ENCODE data around the gene SUCO.

DNA sequence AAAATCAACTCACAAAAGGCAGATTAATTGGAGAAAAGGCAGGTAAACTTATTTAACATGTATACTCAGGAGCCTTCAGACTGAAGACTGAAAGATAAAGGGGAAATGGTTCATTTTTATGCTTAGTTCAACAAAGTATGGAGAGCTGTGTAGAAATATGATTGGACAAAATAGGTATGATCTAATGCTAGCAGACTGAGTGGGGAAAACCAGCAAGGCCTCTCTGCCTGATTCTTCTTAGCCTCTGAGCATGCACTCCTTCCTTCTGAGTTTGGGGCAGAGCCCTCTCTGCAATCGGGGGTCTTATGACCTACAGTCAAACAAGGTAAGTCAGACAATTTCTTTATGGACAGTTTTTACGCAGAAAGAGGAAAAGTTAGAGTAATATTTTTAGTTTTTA lies 38.8 kb upstream of the SUCO start:
- TF ChIP-seq, protein P1, sequence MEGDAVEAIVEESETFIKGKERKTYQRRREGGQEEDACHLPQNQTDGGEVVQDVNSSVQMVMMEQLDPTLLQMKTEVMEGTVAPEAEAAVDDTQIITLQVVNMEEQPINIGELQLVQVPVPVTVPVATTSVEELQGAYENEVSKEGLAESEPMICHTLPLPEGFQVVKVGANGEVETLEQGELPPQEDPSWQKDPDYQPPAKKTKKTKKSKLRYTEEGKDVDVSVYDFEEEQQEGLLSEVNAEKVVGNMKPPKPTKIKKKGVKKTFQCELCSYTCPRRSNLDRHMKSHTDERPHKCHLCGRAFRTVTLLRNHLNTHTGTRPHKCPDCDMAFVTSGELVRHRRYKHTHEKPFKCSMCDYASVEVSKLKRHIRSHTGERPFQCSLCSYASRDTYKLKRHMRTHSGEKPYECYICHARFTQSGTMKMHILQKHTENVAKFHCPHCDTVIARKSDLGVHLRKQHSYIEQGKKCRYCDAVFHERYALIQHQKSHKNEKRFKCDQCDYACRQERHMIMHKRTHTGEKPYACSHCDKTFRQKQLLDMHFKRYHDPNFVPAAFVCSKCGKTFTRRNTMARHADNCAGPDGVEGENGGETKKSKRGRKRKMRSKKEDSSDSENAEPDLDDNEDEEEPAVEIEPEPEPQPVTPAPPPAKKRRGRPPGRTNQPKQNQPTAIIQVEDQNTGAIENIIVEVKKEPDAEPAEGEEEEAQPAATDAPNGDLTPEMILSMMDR (conservative IDR thresholded peaks at IDR 0.05; ENCODE audit: low read depth in 2 of 2): no peak
- TF ChIP-seq, protein P2, sequence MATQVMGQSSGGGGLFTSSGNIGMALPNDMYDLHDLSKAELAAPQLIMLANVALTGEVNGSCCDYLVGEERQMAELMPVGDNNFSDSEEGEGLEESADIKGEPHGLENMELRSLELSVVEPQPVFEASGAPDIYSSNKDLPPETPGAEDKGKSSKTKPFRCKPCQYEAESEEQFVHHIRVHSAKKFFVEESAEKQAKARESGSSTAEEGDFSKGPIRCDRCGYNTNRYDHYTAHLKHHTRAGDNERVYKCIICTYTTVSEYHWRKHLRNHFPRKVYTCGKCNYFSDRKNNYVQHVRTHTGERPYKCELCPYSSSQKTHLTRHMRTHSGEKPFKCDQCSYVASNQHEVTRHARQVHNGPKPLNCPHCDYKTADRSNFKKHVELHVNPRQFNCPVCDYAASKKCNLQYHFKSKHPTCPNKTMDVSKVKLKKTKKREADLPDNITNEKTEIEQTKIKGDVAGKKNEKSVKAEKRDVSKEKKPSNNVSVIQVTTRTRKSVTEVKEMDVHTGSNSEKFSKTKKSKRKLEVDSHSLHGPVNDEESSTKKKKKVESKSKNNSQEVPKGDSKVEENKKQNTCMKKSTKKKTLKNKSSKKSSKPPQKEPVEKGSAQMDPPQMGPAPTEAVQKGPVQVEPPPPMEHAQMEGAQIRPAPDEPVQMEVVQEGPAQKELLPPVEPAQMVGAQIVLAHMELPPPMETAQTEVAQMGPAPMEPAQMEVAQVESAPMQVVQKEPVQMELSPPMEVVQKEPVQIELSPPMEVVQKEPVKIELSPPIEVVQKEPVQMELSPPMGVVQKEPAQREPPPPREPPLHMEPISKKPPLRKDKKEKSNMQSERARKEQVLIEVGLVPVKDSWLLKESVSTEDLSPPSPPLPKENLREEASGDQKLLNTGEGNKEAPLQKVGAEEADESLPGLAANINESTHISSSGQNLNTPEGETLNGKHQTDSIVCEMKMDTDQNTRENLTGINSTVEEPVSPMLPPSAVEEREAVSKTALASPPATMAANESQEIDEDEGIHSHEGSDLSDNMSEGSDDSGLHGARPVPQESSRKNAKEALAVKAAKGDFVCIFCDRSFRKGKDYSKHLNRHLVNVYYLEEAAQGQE (IDR thresholded peaks at IDR 0.05; ENCODE audit: unreplicated experiment): no peak
- TF ChIP-seq POLR2AphosphoS5 (IDR thresholded peaks at IDR 0.05; ENCODE audit: low read depth): no peak
- no peak for TF ChIP-seq EZH2 (IDR thresholded peaks at IDR 0.05; ENCODE audit: low read depth, unreplicated experiment)
- no peak for TF ChIP-seq EZH2phosphoT487 (IDR thresholded peaks at IDR 0.05; ENCODE audit: unreplicated experiment)
- no peak for TF ChIP-seq ZNF331 (CRISPR knock-in tag; IDR thresholded peaks at IDR 0.05; ENCODE audit: low read depth)
- no peak for TF ChIP-seq ZNF114 (CRISPR knock-in tag; IDR thresholded peaks at IDR 0.05)
